ENCODE data around the gene INAVA.

The INAVA gene

GRCh38 chr1:200861937-200862647 is 32.6 kb upstream of the INAVA start:
- TF ChIP-seq CTCF (IDR thresholded peaks at IDR 0.05; ENCODE audit: low read depth, low read length), result no peak
- DNase-seq (ENCODE audit: extremely low read depth, low read depth), result no peak

- no peak for TF ChIP-seq CTCF (IDR thresholded peaks at IDR 0.05; ENCODE audit: low read depth, low read length)
- no peak for DNase-seq (ENCODE audit: extremely low read depth, low read depth)
Measured at GRCh38 chr1:200862713-200863415, 31.8 kb upstream of the INAVA start.

GRCh38 chr1:200866116-200866515 is 28.6 kb upstream of the INAVA start:
- no peak for DNase-seq (ENCODE audit: extremely low read depth, low read depth)

GRCh38 chr1:200866521-200866920 is 28.2 kb upstream of the INAVA start:
- no peak for TF ChIP-seq CTCF (IDR thresholded peaks at IDR 0.05; ENCODE audit: low read depth, low read length)
- DNase-seq (ENCODE audit: extremely low read depth, low read depth), result no peak

More at GRCh38 chr1:200866116-200866515, 28.6 kb upstream of the INAVA start:
- TF ChIP-seq CTCF (IDR thresholded peaks at IDR 0.05; ENCODE audit: low read depth, low read length), result no peak

GRCh38 chr1:200867018-200867811 is 27.5 kb upstream of the INAVA start:
- no peak for DNase-seq (ENCODE audit: extremely low read depth, low read depth)

GRCh38 chr1:200869376-200869752 is 25.3 kb upstream of the INAVA start:
- no peak for TF ChIP-seq CTCF (IDR thresholded peaks at IDR 0.05; ENCODE audit: low read depth, low read length)
- no peak for DNase-seq (ENCODE audit: extremely low read depth, low read depth)

More at GRCh38 chr1:200867018-200867811, 27.5 kb upstream of the INAVA start:
- TF ChIP-seq CTCF (IDR thresholded peaks at IDR 0.05; ENCODE audit: low read depth, low read length), result no peak
